Measurements from ENCODE around the gene TBC1D21. TPM values are rescaled to one million over a fixed set of nuclear protein-coding genes. Genes with fewer than 3 reads are reported as not detected.

The TBC1D21 gene
- polyA plus RNA-seq, 1 donor (not counting 4 experiments of a cell fraction or from before 2014, with no cell fraction given) = not detected

- FAIRE-seq (no peak), DNase-seq (ENCODE audit: low read depth, low spot score) (no peak)
- Histone ChIP-seq H3K27me3 (ENCODE audit: control insufficient read depth, extremely low read depth, insufficient read depth, low read length) (no peaks in the 10 kb centered on the region), H4K20me1 (ENCODE audit: control insufficient read depth, extremely low read depth, insufficient read depth, low read length) (no peaks in the 10 kb centered on the region), H3K9me3 (ENCODE audit: control insufficient read depth, low read depth, low read length) (no peaks in the 10 kb centered on the region), H3K4me2 (ENCODE audit: control insufficient read depth, extremely low read depth, insufficient read depth, low read depth, low read length) (no peak overlapping the region), H3K9me1 (ENCODE audit: control insufficient read depth, extremely low read depth, insufficient read depth, low read length) (no peaks in the 10 kb centered on the region), H3K36me3 (ENCODE audit: control insufficient read depth in 2 of 2, extremely low read depth in 1 of 2, insufficient read depth in 2 of 2, low read length in 2 of 2) (no peaks in the 10 kb centered on the region), H3K79me2 (ENCODE audit: control insufficient read depth, insufficient read depth, low read length) (no peaks in the 10 kb centered on the region), H3K4me1 (ENCODE audit: control insufficient read depth, extremely low read depth, insufficient read depth, low read length) (peaks cover 4% of the 10 kb centered on the region), H2AFZ (ENCODE audit: control insufficient read depth, low read length) (no peak overlapping the region), H3K27ac (ENCODE audit: control insufficient read depth, insufficient read depth, low read length) (no peak overlapping the region), H3K9ac (ENCODE audit: control insufficient read depth, extremely low read depth, insufficient read depth, low read length) (no peak overlapping the region), H3K4me3 (ENCODE audit: control insufficient read depth in 2 of 3, extremely low read depth in 1 of 3, insufficient read depth in 2 of 3, low read depth in 1 of 3, low read length in 3 of 3) (no peak overlapping the region)
- dilution Hi-C loops (cut with MboI; ENCODE audit: extremely low pct_ligation_motif_present, low sequenced_read_pairs) = no loop called here
- TF ChIP-seq EZH2 (IDR thresholded peaks at IDR 0.05; ENCODE audit: low read length) (no peak), CTCF (optimal IDR thresholded peaks at IDR 0.05 in 1 of 3, IDR thresholded peaks at IDR 0.05 in 1 of 3, conservative IDR thresholded peaks at IDR 0.05 in 1 of 3; ENCODE audit: extremely low read depth in 1 of 3, insufficient read depth in 2 of 3, low read length in 3 of 3) (no peak)
Measured at GRCh38 chr15:73918784-73919183, 45.4 kb downstream of the TBC1D21 start.

GRCh38 chr15:73919706-73920105 lies 46.3 kb downstream of the TBC1D21 start:
- FAIRE-seq (no peak), DNase-seq (ENCODE audit: low read depth, low spot score) (no peak)
- H3K4me1 ChIP-seq (ENCODE audit: control insufficient read depth, extremely low read depth, insufficient read depth, low read length) = peaks cover 13% of the 10 kb centered on the region
- H3K4me2 ChIP-seq (ENCODE audit: control insufficient read depth, extremely low read depth, insufficient read depth, low read depth, low read length) = no peak overlapping the region
- H3K36me3 ChIP-seq (ENCODE audit: control insufficient read depth in 2 of 2, extremely low read depth in 1 of 2, insufficient read depth in 2 of 2, low read length in 2 of 2) = no peaks in the 10 kb centered on the region
- TF ChIP-seq CTCF (optimal IDR thresholded peaks at IDR 0.05 in 1 of 3, IDR thresholded peaks at IDR 0.05 in 1 of 3, conservative IDR thresholded peaks at IDR 0.05 in 1 of 3; ENCODE audit: extremely low read depth in 1 of 3, insufficient read depth in 2 of 3, low read length in 3 of 3) (no peak), EZH2 (IDR thresholded peaks at IDR 0.05; ENCODE audit: low read length) (no peak)
- no peak overlapping the region for H3K27ac ChIP-seq (ENCODE audit: control insufficient read depth, insufficient read depth, low read length)
- no peaks in the 10 kb centered on the region for H3K27me3 ChIP-seq (ENCODE audit: control insufficient read depth, extremely low read depth, insufficient read depth, low read length)
- no peaks in the 10 kb centered on the region for H3K79me2 ChIP-seq (ENCODE audit: control insufficient read depth, insufficient read depth, low read length)
- H3K9me1 ChIP-seq (ENCODE audit: control insufficient read depth, extremely low read depth, insufficient read depth, low read length) = no peaks in the 10 kb centered on the region
- H2AFZ ChIP-seq (ENCODE audit: control insufficient read depth, low read length) = no peak overlapping the region
- H3K4me3 ChIP-seq (ENCODE audit: control insufficient read depth in 2 of 3, extremely low read depth in 1 of 3, insufficient read depth in 2 of 3, low read depth in 1 of 3, low read length in 3 of 3) = no peak overlapping the region
- H4K20me1 ChIP-seq (ENCODE audit: control insufficient read depth, extremely low read depth, insufficient read depth, low read length) = no peaks in the 10 kb centered on the region
- no peak overlapping the region for H3K9ac ChIP-seq (ENCODE audit: control insufficient read depth, extremely low read depth, insufficient read depth, low read length)
- no peaks in the 10 kb centered on the region for H3K9me3 ChIP-seq (ENCODE audit: control insufficient read depth, low read depth, low read length)
- dilution Hi-C loops (cut with MboI; ENCODE audit: extremely low pct_ligation_motif_present, low sequenced_read_pairs) = no loop called here
